GM19351 (cell line): Measurements from ENCODE around the gene ERI3.

Source experiments
- ATAC-seq: cut with Tn5 transposase; IDR thresholded peaks from one replicate; pipeline ENCODE4 v1.9.1; 2021; ENCODE audit warnings: mild to moderate bottlenecking, moderate library complexity; ENCODE audit not compliant: unreplicated experiment

The ERI3 gene

GRCh38 chr1:44289530-44289929, 65.5 kb downstream of the ERI3 start:
- ATAC-seq = no peak

GRCh38 chr1:44288883-44289282, 66.2 kb downstream of the ERI3 start:
- ATAC-seq = no peak

GRCh38 chr1:44284184-44284583, 70.9 kb downstream of the ERI3 start:
- no peak for ATAC-seq

GRCh38 chr1:44283524-44284173, 71.4 kb downstream of the ERI3 start:
- no peak for ATAC-seq

- no peak for ATAC-seq
Measured at GRCh38 chr1:44282704-44283426, 72.2 kb downstream of the ERI3 start.

GRCh38 chr1:44281962-44282703, 72.9 kb downstream of the ERI3 start:
- ATAC-seq = no peak

- ATAC-seq = no peak
Measured at GRCh38 chr1:44276901-44277300, 78.2 kb downstream of the ERI3 start.

GRCh38 chr1:44275991-44276405, 79.1 kb downstream of the ERI3 start:
- no peak for ATAC-seq

GRCh38 chr1:44275296-44275962, 79.6 kb downstream of the ERI3 start:
- ATAC-seq = no peak

- no peak for ATAC-seq
Measured at GRCh38 chr1:44273560-44274350, 81.3 kb downstream of the ERI3 start.

GRCh38 chr1:44272992-44273391, 82.1 kb downstream of the ERI3 start:
- ATAC-seq = no peak

- ATAC-seq = no peak
Measured at GRCh38 chr1:44271646-44272045, 83.4 kb downstream of the ERI3 start.

GRCh38 chr1:44270686-44271628, 84.1 kb downstream of the ERI3 start:
- no peak for ATAC-seq

GRCh38 chr1:44268054-44268453, 87.0 kb downstream of the ERI3 start:
- ATAC-seq = no peak

GRCh38 chr1:44267438-44267837, 87.6 kb downstream of the ERI3 start:
- ATAC-seq = no peak

GRCh38 chr1:44266400-44267344, 88.4 kb downstream of the ERI3 start:
- ATAC-seq = no peak

GRCh38 chr1:44265656-44266358, 89.2 kb downstream of the ERI3 start:
- ATAC-seq = no peak

GRCh38 chr1:44264451-44264771, 90.6 kb downstream of the ERI3 start:
- no peak for ATAC-seq
